Measurements from ENCODE around the gene RAB24.
"Not testable (repeated sequence)": the region's sequence is repeated elsewhere in the genome, so short reads cannot be mapped to it uniquely, and the experiment has no call there.

Gene RAB24

DNA sequence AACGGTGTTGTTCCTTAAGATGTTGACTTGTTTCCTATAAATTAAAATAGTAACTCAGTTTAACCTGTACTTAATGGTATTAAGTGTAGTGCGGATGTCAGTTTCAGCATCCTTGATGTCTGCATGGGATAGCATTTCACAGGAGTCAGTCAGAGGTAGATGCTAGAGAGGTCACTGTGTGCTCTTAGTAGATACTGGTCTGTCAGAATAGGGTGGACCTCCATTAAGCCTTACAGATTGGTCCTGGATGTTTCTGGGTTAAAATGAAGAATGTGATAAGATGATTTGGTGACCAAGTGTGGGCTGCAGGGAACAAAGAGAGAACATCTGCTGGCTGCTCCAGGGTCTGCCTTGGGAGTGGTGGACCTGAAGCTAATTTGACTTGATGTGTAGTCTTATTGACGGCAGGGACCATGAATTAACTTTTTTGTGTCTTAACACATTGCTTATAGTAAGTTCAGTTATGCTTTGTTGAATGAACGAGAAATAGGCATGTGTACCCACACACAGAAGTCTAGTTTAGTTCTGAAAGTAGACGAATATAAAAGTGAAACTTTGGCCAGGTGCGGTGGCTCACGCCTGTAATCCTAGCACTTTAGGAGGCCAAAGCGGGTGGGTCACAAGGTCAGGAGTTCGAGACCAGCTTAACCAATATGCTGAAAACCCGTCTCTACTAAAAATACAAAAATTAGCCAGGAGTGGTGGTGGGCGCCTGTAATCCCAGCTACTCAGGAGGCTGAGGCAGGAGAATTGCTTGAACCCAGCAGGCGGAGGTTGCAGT lies 12.5 kb downstream of the RAB24 start:
- DNase-seq = no peak

DNA sequence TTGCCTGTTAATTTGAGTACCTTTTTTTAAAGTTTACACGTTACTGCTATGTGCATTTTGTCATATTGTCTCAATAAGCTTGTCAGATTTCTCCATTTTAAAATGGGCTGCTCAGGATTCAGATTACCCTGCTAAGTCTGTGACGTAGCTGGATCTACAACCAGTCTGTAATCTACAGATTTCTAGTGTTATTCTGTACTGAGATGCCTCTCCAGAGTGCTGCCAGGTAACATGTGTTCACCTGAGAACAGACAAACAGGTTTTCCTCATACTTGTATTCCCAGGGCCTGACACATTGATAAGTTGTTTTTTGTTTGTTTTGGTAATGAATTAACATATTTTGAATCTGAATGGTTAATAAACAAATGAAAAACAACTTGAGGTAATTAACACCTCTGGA lies 15.3 kb downstream of the RAB24 start:
- DNase-seq = no peak

DNA sequence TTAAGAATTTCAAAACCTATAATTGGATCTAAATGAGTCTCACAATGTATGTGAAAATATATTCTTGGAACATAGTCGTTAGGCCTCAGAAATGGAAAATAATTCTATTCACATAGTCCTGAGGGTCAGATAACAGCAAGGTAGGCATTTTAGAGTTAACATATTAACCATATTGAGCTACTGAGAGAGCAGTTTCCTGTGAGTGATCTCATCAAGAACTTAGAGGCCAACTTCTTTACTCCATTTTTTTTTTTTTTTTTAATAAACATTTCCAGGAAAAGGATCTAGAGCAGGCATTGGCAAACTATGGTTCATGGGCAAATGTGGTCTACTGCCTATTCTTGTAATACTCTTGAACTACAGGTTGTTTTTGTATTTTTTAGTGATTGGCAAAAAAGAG lies 26.6 kb downstream of the RAB24 start:
- no peak for DNase-seq

DNA sequence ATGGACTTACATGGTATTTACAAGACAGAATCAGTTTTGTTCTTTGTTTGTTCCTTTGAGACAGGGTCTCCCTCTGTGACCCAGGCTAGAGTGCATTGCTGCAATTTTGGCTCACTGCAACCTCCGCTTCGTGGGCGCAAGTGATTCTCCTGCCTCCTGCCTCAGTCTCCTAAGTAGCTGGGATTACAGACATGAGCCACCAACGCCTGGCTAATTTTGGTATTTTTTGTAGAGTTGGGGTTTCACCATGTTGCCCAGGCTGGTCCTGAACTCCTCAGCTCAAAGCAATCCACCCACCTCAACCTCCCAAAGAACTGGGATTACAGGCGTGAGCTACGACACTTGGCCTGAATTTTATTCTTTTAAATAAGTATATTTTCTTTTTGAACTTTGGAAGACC lies 27.6 kb downstream of the RAB24 start:
- DNase-seq = no peak

DNA sequence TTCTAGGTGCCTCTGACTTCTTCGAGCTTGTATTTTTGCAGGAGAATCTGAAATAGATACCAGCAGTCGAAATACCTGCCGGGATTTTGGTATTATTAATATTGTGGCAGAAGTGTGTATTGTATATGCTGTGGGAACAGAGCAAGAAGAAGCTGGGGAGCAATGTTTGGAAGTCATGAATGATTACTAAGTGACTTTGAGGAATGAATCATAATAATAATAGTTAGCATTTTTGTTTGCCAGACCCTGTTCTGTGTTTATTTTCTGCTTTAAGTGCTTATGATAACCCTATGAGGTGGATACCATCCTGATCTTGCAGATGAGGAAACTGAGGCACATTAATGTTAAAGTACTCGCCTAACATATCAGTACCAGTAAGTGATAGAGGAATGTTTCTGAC lies 32.4 kb downstream of the RAB24 start:
- DNase-seq = no peak

DNA sequence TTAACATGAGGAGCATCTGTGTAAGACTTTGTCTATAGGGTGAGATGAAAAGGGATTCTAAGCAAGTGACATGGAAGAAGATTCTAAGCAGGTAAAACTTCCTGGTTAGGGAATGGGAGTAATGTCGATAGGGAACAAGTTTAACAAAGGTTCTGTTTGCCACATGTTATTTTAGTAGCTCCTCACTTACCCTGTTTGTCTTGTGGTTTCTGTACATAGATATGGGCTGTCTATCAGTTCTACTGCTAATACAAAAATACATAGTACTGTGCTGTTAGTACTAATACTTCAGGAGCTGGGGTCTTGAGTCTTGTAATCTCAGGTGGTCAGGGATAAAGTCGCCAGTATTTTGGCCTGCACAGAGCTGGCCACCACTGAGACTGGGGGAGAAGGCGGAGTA lies 32.9 kb downstream of the RAB24 start:
- no peak for DNase-seq

DNA sequence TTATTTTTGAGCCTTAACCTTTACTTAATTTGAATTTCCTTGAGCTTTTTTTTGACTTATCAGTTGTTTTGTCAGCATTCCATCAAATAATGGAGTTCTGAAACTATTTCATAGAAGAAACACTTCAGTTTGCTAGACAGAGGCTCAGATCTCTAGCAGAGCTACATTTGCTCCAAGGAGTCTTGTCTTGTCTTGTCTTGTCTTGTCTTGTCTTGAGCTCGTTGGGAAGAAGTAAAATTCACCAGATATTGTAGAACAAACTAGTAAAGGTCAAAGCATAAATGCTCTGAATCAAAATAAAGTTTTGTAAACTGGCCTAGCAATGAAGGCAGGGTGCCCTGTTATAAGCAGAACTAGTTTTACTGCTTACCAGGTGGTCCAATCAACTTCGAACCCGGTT lies 33.5 kb downstream of the RAB24 start:
- no peak for DNase-seq

DNA sequence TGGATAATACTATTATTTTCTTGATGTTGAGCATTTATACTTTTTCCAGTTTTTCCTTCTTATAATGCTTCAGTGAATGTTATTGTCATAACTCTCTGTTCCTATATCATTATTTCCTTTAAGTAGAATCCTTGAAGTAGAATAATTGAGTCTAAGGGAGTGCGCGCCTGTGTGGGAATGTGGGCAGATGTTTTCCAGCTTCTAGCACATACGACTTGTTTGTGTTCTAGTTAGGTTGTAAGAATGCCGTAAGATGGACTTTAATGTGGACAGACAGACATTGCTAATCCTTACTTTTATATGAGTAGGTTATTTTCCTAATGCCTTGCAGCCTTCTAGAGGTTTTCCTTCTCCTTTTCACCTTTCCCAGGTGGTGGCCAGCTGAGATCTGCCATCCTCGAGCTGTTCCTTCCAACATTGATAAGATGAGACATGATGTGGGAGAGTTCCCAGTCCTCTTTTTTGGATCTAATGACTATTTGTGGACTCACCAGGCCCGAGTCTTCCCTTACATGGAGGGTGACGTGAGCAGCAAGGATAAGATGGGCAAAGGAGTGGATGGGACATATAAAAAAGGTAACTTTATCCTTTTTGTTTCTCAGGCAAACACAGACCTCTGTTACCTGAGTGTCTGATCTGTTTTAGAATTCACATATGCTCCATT lies 34.2 kb downstream of the RAB24 start:
- no peak for DNase-seq

DNA sequence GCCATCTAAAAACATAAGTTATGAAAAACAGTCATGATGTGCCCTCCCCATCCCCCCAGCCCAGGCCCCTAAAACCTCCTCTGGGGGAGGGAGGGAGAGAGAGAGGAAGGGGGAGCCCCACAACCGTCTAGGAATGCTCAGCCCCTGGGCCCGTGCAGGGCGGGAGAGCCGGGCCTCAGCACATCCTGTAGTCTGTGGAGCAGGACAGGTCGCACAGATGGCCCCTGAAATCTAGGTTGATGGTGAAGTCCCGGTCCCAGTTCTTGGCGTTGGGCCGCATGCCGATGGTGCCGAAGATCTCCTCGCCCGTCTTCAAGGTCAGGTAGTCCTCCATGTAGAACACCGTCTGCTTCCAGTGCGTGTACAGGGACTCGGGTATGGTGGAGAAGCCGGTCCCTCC lies 38.1 kb downstream of the RAB24 start:
- DNase-seq = no peak

DNA sequence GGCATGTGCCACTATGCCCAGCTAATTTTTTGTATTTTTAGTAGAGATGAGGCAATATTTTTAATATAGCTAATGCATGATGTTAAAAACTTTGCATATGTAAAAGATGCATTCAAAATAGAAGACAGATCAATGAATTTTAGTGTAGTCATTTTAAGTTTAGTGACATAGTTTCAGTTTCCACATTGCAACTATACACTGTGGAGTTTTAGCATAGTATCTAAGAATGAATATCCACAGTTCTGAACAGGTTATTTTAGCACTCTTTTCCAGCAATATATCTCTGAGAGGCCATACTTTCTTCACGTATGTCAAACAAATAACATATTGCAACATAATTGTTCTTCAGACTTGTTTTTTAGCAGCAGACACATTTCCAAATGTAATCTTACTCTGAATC lies 39.3 kb downstream of the RAB24 start:
- DNase-seq = no peak

DNA sequence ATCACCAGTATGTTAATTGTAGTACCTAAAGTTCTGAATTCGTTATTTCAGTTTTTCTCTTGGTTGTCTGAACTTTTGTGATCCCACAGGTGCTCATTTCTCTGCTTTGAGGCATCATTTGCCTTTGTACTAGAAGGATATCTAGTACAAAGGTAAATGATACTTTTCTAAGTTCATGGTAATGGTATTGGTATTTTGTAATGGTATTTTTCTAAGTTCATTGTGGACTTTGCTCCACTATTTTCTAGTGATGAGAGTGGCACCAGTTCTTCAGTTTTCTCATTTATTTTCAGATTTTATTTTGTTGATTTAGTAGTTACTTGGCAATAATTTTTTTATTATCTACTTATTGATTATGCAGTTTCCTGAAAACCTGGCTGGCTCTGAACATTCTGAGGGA lies 42.0 kb downstream of the RAB24 start:
- no peak for DNase-seq

DNA sequence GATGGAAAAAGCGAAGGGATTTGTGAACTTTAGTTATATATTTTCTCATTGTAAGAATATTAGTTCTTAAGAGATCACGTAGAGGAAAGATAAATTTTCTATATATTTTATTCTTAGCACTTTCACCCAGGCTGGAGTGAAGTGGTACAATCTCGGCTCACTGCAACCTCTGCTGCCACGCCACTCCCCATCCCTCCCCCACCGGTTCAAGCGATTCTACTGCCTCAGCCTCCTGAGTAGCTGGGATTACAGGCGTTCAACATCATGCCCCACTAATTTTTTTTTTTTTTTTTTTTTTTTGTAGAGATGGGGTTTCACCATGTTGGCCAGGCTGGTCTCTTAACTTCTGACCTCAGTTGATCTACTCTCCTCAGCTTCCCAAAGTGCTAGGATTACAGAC lies 42.6 kb downstream of the RAB24 start:
- no peak for DNase-seq

DNA sequence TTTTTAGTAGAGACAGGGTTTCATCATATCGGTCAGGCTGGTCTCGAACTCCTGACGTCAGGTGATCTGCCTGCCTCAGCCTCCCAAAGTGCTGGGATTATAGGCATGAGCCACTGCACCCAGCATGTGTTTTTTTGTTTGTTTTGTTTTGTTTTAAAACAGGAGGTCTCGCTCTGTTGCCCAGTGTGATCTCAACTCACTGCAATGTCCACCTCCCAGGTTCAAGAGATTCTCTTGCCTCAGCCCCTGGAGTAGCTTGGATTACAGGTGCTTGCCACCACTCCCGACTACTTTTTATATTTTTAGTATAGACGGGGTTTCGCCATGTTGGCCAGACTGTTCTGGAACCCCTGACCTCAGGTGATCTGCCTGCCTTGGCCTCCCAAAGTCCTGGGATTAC lies 44.8 kb downstream of the RAB24 start:
- not testable (repeated sequence) for DNase-seq

DNA sequence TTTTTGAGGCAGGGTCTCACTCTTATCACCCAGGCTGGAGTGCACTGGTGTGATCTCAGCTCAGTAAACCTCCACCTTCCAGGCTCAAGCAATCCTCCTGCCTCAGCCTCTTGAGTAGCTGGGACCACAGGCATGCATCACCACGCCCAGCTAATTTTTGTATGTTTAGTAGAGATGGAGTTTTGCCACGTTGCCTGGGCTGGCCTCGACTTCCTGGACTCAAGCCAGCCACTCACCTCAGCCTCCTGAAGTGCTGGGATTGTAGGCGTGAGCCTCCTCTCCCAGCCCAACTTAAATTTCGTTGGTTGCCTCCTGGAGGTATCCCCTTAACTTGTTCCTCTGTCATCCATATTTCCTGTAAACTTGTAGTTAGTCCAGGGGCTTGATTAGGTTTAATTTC lies 47.2 kb downstream of the RAB24 start:
- DNase-seq = no peak

DNA sequence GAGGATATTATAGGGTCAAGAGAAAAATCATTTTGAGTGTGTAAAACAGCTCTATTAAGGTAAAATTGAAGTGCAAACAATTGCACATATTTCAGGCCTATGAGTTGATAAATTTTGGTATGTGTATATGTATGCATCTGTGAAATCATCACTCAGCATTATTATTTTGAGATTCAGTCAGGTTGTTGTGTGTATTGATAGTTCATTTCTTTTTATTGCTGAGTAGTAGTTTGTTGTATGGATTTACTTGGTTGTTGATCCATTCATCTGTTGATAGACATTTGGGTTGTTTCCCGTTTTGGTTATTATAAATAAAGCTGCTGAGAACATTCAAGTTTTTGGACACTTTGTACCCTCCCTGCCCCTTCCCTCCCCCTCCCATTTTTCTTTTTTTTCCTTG lies 50.3 kb downstream of the RAB24 start:
- no peak for DNase-seq

All from midbrain (tissue), 1 donor.